Stimulated activated CD8-positive, alpha-beta memory T cell treated with anti-CD3 and anti-CD28 coated beads, Interleukin-15, amount 100 ng/mL, for 1 hour (primary cell): ENCODE measurements around the gene MAP2K5.

Experiments used
- DNase-seq: peaks from one replicate; pipeline ENCODE4 v3.0.0-alpha.2; 2020; ENCODE audit warnings: low read depth

MAP2K5 gene

GRCh38 chr15:67542420-67543347 lies at the start of gene MAP2K5:
Gene MAP2K5, plus strand, starts transcription at chr15:67542703. Its CDS starts 633 bp downstream, at chr15:67543336.
- peak; percentile 53 for DNase-seq

DNA sequence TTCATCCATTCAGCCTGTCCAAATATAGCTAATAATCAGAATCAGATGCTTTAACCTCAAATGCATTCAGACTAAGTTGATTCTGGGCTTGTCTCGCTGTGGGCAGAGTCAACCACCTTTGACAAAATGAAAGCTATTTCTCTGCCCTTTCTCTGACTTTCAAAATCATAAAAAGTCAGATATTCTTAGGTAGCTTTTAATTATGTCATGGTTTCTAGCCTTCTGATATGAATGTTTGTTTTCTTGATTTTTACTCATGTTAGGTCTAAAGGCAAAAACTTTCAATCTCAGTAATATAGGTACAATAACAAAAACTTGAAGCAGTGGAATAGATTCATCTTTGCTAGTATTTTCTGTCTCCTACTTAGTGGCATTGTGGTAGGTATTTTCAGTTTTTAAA lies 46.9 kb upstream of the MAP2K5 start:
- DNase-seq, result no peak

DNA sequence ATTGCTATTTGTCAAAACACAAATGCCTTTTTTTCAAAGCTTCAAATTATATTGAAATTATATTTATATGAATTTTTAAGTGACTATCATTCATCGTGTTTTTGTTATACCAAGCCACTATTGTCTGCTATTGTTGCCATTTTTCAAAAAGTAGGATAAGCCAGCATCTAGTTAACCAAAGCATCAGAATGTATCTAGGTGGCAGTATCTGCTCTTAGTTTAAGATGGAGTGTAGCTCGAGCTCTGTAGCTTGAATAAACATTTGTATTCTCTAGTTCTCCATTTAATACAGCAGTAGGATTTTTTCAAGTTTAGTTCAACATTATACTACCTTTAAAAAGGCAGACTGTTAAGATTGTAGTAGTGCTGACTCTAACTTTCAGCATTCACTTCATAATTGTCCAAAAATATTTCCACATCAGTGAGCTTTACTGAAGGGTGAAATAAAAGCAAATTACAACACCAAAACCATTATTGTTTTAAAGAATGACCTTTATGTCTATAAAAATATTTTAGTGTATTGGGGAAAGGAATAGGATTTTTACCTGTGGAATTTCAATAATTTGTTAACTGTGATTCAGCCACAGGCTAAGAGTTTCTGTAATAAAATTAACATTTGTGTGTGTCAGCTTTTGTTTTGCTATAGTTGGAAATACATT lies 41.2 kb upstream of the MAP2K5 start:
- DNase-seq, result no peak

DNA sequence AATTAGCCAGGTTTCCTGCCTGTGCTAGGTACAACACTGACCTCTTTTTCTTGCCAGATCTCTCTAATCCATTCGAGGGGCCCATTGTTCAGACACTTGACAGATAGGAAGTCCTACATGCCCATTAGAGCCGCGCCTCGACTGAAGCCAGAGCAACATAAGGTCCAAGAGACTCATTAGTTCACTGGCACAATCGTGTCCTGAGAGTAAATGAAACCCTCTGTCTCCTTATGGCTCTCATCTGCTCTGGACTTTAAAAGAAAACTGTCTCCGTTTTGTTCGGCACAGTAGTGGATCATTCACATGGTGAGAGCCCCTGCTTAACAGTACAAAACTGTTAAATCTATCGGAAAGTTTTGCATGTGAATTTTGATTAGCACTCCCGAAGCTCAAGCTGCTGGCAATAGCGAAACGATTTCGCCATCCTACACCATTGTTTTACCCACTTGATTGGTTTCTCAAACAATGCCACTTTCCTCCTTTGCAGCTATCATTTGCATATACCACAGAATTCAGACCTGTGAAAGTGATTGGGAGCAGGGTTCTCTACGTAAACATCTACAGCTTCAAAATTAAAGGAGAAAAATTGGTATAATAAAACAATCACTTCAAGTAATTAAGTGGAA lies 40.6 kb upstream of the MAP2K5 start:
- no peak for DNase-seq

GRCh38 chr15:67504056-67504455 lies 38.4 kb upstream of the MAP2K5 start:
- no peak for DNase-seq

GRCh38 chr15:67504796-67505195 lies 37.7 kb upstream of the MAP2K5 start:
- DNase-seq, result no peak

DNA sequence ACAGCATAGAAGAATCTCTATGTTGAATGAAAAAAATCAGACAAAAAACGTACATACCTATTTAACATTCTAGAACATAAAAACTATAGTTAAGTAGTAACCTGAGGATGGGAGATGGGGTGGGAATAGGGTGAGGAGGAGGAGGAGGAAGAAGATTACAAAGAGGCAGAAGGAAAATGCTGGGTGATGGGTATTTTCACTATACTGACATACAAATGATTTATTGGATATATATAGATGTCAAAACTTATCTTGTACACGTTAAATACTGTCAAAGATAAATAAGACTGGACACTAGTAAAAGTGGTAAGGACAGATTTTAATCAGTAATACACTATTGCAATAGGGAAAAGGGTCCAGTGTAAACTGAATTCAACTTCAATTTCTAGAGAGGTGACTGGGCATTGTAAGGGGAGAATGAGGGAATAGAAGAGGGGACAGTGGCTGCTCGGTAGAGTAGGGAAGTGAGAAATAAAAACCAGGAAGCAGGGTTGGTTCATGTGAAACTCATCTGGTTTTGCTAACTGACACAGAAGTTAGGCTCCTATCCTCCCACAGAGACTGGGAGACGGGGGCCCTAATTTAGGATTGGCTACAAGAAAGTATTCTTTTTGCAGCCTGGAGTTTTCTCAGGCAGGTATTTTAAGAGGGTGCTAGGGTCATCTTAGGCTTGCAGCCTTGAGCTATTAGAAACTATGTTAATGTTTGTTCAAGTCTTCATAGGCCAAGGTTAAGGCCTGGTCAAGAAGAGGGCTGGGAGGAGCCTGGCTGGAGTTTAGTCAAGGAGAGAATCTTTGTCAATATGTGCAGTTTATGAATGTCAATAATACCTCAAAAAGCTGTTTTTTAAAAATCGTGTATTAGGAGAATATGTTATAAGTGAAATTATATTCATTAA lies 36.6 kb upstream of the MAP2K5 start:
- DNase-seq, result no peak

DNA sequence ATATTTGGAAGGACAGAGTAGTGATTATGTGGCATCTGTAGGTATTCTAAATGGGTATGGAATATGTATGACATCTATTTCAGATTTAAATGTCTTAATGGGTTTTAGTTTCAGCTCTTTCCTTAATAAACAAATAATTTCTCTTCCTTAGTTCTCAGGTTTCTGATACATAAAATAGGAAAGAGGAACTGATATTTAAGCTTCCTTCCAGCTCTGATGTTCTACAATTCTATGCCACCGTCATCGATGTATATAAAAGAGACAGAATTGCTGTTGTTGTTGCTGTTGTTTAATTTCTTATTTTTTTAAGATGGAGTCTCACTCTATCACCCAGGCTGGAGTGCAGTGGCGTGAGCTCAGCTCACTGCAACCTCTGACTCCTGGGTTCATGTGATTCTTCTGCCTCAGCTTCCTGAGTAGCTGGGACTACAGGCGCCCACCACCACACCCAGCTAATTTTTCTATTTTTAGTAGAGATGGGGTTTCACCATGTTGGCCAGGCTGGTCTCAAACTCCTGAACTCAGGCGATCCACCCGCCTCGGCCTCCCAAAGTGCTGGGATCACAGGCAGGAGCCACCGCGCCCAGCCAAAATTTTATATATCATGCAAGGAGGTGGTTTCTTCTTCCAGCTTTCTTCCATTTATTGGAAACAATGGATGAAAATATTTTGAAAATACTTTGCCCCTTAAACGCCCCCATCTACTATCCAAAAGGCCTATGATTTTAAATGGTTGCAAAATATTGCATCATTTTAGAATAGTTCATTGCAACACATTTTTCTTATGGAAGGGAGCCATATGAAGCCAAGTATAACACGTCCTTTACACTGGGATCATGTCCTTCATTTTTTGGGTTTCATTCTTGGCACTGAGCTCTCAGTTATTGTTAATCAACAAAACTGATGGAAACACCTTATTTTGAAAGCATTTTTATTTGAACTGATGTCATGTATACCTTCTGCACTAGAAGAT lies 35.4 kb upstream of the MAP2K5 start:
- DNase-seq, result no peak

GRCh38 chr15:67508407-67508806 lies 34.1 kb upstream of the MAP2K5 start:
- DNase-seq, result no peak

DNA sequence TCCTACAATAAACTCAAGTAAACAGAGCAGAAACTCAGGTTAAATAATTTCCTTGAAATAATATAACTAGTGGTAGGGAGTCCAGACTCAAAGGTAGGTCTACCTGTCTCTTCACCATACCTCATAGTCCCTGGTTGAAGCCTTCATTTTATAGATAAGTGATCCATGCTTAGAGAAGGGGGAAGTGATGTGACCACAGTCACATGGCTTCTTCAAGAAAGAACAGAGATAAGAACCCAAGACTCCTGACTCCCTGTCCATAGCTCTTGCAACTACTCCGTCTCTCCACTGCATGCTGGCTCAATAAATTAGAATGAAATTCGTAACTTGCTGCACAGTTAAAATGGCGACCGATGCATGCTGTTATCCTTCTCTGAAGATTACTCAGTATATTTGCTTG lies 32.6 kb upstream of the MAP2K5 start:
- DNase-seq, result no peak

DNA sequence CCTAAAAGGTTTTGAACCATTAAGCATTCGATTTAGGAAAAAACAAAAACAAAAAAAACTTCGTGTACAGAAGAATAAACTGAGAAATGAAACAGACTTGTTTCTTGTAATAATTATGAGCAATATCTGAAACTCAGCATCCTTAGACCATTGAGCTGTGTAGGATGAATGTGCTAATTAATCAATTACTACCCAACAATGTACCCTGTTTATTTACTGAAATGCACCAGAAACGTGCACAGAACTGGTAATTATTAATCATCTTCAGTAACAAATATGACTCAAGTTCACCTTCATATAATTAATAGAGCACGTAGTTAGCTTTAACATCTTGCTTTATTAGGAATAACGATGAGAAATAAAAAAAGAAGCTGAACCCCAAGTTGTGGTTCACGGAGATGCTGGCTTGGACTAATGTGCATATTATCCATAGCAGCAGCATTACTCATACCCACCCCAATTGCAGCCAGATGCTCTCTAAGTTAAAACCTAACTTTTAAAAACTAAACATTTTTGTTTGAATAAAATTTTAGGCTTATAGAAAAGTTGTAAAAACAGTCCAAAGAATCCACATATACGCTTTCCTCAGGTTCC lies 31.8 kb upstream of the MAP2K5 start:
- DNase-seq, result no peak

GRCh38 chr15:67511606-67512005 lies 30.9 kb upstream of the MAP2K5 start:
- no peak for DNase-seq

- DNase-seq, result no peak
Observed at GRCh38 chr15:67512140-67512539, 30.4 kb upstream of the MAP2K5 start.

- no peak for DNase-seq
Observed at GRCh38 chr15:67512933-67513714, 29.4 kb upstream of the MAP2K5 start.

- DNase-seq, result no peak
Observed at GRCh38 chr15:67515090-67515489, 27.4 kb upstream of the MAP2K5 start.

DNA sequence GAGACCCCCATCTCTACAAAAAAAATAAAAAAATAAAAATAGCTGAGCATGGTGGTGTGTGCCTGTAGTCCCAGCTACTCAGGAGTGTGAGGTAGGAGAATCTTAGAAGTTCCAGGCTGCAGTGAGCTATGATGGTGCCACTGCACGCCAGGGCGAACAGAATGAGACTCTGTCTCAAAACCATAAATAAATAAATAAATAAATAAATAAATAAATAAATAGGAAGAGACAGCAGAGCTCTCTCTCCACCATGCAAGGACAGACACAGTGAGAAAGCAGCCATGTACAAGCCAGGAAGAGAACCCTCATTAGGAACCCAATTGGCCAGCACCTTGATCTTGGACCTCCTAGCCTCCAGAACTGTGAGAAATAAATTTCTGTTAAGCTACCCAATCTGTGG lies 26.9 kb upstream of the MAP2K5 start:
- DNase-seq, result no peak

DNA sequence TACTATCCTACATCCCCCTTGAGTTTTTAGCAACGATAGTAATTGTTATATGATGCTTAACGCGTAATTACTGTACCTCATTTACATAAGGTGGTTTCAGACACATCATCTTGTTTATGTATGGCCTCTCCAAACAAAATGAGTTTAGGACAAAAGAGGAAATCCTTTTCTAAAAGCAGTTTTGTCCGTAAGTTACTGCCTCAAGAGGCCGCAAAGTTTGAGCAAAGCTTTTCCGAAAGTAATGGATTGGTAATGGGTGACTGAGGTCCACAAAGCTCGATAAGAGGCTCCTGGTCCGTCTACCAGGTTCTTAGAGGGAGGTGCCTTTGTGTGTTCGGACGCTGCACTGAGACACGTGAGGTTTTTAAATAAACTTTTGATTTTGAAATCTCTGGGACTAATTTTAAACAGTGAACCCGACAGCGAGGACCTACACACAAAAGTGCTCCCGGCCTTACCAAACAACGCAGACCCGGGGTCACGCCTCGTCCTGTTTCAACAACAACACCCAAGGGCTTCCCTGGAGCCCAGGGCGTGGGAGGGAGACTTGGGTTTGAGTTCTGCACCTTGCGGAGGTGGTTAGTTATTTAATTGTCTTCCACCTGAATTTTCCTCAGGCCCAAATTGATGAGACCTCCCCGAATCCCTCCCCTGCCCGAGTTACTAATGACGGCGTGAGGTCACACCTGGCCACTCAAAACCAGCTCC lies 22.0 kb upstream of the MAP2K5 start:
- DNase-seq, result no peak

DNA sequence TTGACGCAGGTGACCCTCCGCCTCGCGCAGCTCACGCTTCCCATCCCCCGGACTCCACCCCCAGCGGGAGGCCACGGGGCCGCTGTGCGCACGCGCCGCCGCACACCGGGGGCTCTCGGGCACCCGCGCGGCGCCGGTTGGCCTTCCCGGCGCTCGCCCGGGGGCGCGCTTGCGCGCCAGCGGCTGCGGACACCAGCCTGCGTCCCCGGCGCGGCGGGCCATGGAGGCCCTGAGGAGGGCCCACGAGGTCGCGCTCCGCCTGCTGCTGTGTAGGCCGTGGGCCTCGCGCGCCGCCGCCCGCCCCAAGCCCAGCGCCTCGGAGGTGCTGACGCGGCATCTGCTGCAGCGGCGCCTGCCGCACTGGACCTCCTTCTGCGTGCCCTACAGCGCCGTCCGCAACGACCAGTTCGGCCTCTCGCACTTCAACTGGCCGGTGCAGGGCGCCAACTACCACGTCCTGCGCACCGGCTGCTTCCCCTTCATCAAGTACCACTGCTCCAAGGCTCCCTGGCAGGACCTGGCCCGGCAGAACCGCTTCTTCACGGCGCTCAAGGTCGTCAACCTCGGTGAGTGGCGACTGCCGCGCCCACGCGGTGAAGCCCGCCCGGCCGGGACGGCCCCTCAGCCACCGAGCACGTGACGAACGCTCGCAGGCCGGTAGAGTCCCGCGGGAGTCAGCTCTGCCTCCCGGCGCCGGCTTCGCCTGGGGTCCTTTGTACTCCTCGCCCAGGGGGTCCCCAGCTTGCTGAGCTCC lies 21.3 kb upstream of the MAP2K5 start, which contains the start of gene C15orf61:
TSS of gene C15orf61 (plus strand) at position 103 of the 754 bp plus-strand sequence. CDS start at position 221, 118 bp downstream.
- DNase-seq, result peak; percentile 61
